ENCODE data around the gene CAPN3.

Gene CAPN3

DNA sequence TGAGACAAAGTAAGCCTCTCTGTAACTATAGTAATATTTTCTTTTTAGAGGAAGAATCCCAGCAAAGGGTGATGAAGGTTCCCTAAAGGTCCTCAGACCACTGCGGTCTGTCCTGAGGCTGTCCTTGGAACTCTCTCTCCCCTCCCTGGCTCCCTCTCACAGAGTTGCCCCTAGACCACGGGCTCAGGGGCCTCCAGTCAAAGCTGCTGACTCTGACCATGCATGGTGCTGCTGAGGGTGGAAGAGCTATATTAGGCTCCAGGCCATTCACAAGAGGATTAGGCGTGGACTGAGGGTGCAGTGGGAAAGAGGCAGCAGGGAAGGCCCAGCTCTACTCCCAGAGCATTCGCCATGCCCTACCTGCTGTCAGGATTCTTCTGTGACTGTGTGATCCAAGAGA is 14.6 kb downstream of the CAPN3 start:
- no peak for DNase-seq (ENCODE audit: low read depth)
- H3K4me3 ChIP-seq (ENCODE audit: low read depth, low read length) = no peak overlapping the region

DNA sequence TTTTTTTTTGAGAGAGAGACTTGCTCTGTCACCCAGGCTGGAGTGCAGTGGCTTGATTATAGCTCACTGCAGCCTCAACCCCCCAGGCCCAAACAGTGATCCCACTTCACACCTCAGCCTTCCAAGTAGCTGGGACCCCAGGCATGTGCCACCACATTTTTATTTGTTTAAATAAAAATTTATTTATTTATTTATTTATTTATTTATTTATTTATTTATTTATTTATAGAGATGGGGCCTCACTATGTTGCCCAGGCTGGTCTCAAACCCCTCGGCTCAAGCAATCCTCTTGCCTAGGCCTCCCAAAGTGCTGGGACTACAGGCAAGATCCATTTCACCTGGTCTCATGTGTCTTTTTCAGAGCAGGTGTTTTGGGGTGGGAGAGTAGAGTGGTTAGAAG is 15.5 kb downstream of the CAPN3 start:
- TF ChIP-seq, protein P1, sequence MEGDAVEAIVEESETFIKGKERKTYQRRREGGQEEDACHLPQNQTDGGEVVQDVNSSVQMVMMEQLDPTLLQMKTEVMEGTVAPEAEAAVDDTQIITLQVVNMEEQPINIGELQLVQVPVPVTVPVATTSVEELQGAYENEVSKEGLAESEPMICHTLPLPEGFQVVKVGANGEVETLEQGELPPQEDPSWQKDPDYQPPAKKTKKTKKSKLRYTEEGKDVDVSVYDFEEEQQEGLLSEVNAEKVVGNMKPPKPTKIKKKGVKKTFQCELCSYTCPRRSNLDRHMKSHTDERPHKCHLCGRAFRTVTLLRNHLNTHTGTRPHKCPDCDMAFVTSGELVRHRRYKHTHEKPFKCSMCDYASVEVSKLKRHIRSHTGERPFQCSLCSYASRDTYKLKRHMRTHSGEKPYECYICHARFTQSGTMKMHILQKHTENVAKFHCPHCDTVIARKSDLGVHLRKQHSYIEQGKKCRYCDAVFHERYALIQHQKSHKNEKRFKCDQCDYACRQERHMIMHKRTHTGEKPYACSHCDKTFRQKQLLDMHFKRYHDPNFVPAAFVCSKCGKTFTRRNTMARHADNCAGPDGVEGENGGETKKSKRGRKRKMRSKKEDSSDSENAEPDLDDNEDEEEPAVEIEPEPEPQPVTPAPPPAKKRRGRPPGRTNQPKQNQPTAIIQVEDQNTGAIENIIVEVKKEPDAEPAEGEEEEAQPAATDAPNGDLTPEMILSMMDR (IDR thresholded peaks at IDR 0.05; ENCODE audit: low read depth, low read length, missing control alignments) = no peak
- H3K4me3 ChIP-seq (ENCODE audit: low read depth, low read length) = no peak overlapping the region
- DNase-seq (ENCODE audit: low read depth) = no peak

More for the DNA sequence above, 14.6 kb downstream of the CAPN3 start:
- TF ChIP-seq, protein P1 (IDR thresholded peaks at IDR 0.05; ENCODE audit: low read depth, low read length, missing control alignments) = no peak

DNA sequence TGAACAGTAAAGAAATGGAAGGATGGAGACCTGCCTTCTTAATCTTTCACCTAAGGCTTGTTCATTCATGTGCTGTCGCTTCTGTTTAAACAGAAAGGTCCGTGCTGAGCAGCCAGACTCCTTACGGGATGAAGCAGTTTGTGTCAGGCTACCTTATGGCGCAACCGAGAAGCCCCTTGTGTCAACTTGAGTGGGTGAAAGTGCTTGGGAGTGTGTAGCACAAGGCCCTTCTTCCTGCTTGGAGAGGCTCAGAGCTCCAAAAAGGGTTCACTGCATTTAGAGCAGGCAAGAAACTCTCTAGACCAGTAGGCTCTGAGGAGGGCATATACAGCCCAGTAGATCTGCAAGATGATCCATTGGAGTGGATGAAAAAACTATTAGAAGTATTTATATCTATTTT is 16.0 kb downstream of the CAPN3 start:
- no peak overlapping the region for H3K4me3 ChIP-seq (ENCODE audit: low read depth, low read length)
- TF ChIP-seq, protein P1 (IDR thresholded peaks at IDR 0.05; ENCODE audit: low read depth, low read length, missing control alignments) = no peak
- no peak for DNase-seq (ENCODE audit: low read depth)

DNA sequence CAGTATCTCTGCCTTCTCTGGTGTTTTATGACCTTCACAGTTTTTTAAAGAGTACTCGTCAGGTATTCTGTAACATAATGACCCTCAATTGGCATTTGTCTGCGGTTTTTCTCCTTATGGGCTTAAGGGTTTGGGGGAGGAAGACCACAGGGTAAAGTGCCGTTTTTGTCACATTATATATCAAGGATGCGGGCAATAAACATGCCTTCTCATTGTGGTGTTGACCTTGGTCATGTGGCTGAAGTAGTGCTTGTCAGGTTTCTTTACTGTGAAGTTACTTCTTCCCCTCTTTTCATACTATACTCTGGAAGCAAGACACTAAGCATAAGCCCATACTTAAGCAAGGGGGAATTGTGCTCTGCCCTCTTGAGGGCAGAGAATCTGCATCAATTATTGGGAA is 16.6 kb downstream of the CAPN3 start:
- no peak overlapping the region for H3K4me3 ChIP-seq (ENCODE audit: low read depth, low read length)
- DNase-seq (ENCODE audit: low read depth) = no peak
- TF ChIP-seq, protein P1 (IDR thresholded peaks at IDR 0.05; ENCODE audit: low read depth, low read length, missing control alignments) = no peak

DNA sequence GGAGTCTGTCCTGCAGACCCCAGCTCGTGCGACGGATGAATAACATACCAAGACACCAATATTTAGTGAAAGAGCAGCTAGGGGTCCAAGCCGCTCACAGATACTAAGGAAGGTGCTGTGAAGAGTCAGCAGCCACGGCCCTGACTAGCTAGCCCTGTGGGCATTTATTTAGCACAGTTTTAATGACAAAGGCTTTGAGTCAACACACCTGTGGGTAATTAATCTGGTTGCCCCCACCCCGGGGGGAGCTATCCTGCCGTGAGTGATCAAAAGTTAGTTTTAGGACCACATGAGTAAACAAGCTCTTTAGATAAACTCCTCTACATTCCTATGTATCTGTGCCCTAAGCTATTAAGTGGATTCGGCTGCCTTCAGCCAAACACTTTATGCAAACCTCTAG is 18.7 kb downstream of the CAPN3 start:
- no peak for DNase-seq (ENCODE audit: low read depth)
- TF ChIP-seq, protein P1 (IDR thresholded peaks at IDR 0.05; ENCODE audit: low read depth, low read length, missing control alignments) = no peak
- H3K4me3 ChIP-seq (ENCODE audit: low read depth, low read length) = no peak overlapping the region

DNA sequence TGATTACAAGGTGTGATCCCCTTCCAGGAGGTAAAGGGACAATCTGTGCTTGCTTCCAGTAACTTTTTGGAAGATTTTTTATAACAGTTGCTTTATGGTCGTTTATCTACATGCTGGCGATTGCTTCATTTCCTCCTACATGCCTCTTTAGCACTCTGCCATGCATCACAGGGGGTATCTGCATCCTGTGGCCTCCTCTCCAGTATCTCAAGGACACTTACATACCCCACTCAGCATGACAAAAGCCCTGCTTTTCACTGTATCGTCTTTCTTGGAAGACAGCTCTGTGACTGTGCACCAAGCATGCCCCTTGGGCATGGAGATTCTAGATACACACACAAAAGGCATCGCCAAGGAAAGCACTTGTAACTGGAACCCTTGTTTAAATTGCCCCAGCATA is 25.3 kb downstream of the CAPN3 start:
- no peak overlapping the region for H3K4me3 ChIP-seq (ENCODE audit: low read depth, low read length)
- no peak for DNase-seq (ENCODE audit: low read depth)
- TF ChIP-seq, protein P1 (IDR thresholded peaks at IDR 0.05; ENCODE audit: low read depth, low read length, missing control alignments) = no peak

DNA sequence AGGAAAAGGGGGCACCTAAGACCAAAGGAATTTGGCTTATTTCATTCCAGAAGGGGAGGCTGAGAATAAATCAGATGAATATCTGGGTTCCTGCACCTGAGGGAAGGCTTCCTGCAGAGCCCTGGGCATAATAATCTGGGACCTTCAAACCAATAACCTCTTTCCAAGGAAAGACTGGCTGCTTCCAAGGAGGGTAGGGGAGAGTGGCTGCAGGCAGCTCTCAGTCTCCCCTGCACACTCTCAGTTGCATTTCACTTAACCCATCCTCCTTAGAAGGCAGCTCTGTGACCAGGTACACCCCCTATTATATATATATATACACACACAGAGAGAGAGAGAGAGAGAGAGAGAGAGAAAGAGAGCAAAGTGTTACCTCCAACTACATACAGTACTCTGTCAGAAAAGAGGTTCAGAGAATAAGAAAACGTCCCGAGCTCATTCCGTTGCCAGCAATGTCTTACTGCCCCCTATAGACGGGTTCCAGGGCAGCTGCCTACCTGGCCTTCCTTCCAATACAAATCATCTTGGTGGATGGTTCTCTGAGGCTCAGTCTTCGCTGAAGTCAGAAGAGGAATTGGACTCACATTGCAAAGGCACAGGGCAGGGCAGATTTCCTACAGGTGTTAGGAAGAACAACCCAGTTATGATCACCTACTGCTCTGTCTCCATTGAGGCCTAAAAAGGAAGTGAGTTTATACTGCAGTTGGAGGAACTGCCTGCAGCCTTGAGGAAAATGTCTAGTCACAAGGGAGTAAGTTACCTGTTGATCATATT is 26.1 kb downstream of the CAPN3 start:
- no peak for DNase-seq (ENCODE audit: low read depth)
- H3K4me3 ChIP-seq (ENCODE audit: low read depth, low read length) = no peak overlapping the region
- TF ChIP-seq, protein P1 (IDR thresholded peaks at IDR 0.05; ENCODE audit: low read depth, low read length, missing control alignments) = peak; percentile 74

Measured in GM12864 (cell line).